GM23338 (cell line): Measurements from ENCODE around the gene RALY. TPM values are rescaled to one million over a fixed set of nuclear protein-coding genes. Genes with fewer than 3 reads are reported as not detected.
A peak's percentile ranks its signal among the peaks of the same experiment; 100 is the strongest.

Experiments
- ATAC-seq: fragments of 200-7000 bp; cut with Tn5 transposase; 3 replicates; pipeline ENCODE4 v1.9.1; 2020
- DNase-seq: peaks from one replicate; pipeline ENCODE4 v3.0.0-alpha.2; 2015; ENCODE audit warnings: low spot score
- H2AFZ ChIP-seq: fragments of 200-600 bp; sonication (generic); 2 replicates; pipeline ENCODE4 v1.8.0; 2016; ENCODE audit warnings: antibody characterized with exemption, mild to moderate bottlenecking, moderate library complexity
- H3F3A ChIP-seq: fragments of 200-600 bp; sonication (generic); replicated peaks from 2 replicates; pipeline ENCODE4 v1.8.0; 2017; ENCODE audit warnings: antibody characterized with exemption, mixed run types, low read depth
- H3K27ac ChIP-seq: fragments of 200-600 bp; sonication (generic); 2 replicates; pipeline ENCODE4 v1.6.1; 2016; ENCODE audit warnings: low read depth
- H3K27me3 ChIP-seq: fragments of 200-600 bp; sonication (generic); 2 replicates; pipeline ENCODE4 v1.8.0; 2016; ENCODE audit warnings: mild to moderate bottlenecking, mixed run types, moderate library complexity; ENCODE audit not compliant: insufficient read depth
- H3K36me3 ChIP-seq: fragments of 200-600 bp; sonication (generic); 2 replicates; pipeline ENCODE4 v1.8.0; 2016; ENCODE audit warnings: mild to moderate bottlenecking; ENCODE audit not compliant: insufficient read depth
- H3K4me1 ChIP-seq: fragments of 200-600 bp; sonication (generic); 2 replicates; pipeline ENCODE4 v1.8.0; 2016; ENCODE audit warnings: mild to moderate bottlenecking, moderate library complexity; ENCODE audit not compliant: insufficient read depth
- H3K4me2 ChIP-seq: fragments of 200-600 bp; sonication (generic); 2 replicates; pipeline ENCODE4 v1.7.1; 2017; ENCODE audit warnings: mixed run types
- H3K4me3 ChIP-seq: fragments of 200-600 bp; sonication (generic); 2 replicates; pipeline ENCODE4 v1.6.1; 2016; ENCODE audit warnings: mixed run types
- H3K79me2 ChIP-seq: fragments of 200-600 bp; sonication (generic); replicated peaks from 2 replicates; pipeline ENCODE4 v1.8.0; 2017; ENCODE audit warnings: mild to moderate bottlenecking; ENCODE audit not compliant: insufficient read depth
- H3K9me2 ChIP-seq: fragments of 200-600 bp; sonication (generic); 2 replicates; pipeline ENCODE4 v1.8.0; 2017; ENCODE audit not compliant: insufficient read depth
- H4K20me1 ChIP-seq: fragments of 200-600 bp; sonication (generic); replicated peaks from 2 replicates; pipeline ENCODE4 v1.8.0; 2017; ENCODE audit warnings: mild to moderate bottlenecking; ENCODE audit not compliant: insufficient read depth
- H3K27ac Mint-ChIP-seq: 2 replicates; pipeline ENCODE4 v1.8.0; 2020; ENCODE audit warnings: inconsistent platforms, mild to moderate bottlenecking, moderate library complexity, mixed read lengths
- H3K27me3 Mint-ChIP-seq: 3 replicates; pipeline ENCODE4 v1.8.0; 2022; ENCODE audit warnings: low read depth, mild to moderate bottlenecking, moderate library complexity, mixed read lengths, inconsistent platforms; ENCODE audit not compliant: insufficient read depth, poor library complexity
- H3K36me3 Mint-ChIP-seq: 3 replicates; pipeline ENCODE4 v1.8.0; 2021; ENCODE audit warnings: low read depth, mild to moderate bottlenecking, inconsistent platforms, moderate library complexity, mixed read lengths
- H3K4me1 Mint-ChIP-seq: 3 replicates; pipeline ENCODE4 v1.8.0; 2020; ENCODE audit warnings: mild to moderate bottlenecking, inconsistent platforms, mixed read lengths
- H3K4me3 Mint-ChIP-seq: 3 replicates; pipeline ENCODE4 v1.8.0; 2021; ENCODE audit warnings: moderate library complexity, mild to moderate bottlenecking, inconsistent platforms, mixed read lengths
- H3K9me3 Mint-ChIP-seq: 3 replicates; pipeline ENCODE4 v1.8.0; 2020; ENCODE audit warnings: moderate library complexity, mild to moderate bottlenecking, inconsistent platforms, mixed read lengths
- CREB1 ChIP-seq: fragments of 250-450 bp; sonication (Bioruptor Pico); IDR thresholded peaks from 2 replicates; pipeline ENCODE4 v1.5.0; 2020; ENCODE audit warnings: low read depth, mild to moderate bottlenecking, moderate library complexity
- EZH2 ChIP-seq: fragments of 200-600 bp; sonication (generic); IDR thresholded peaks from one replicate; pipeline ENCODE4 v1.8.0; 2017; ENCODE audit warnings: antibody characterized with exemption, mild to moderate bottlenecking, low read depth; ENCODE audit not compliant: unreplicated experiment
- NANOG ChIP-seq: IDR thresholded peaks from 2 replicates; pipeline ENCODE4 v1.6.1; 2016; ENCODE audit warnings: antibody characterized with exemption, borderline replicate concordance
- STAT1 ChIP-seq: IDR thresholded peaks from one replicate; pipeline ENCODE4 v1.6.1; 2016; ENCODE audit warnings: antibody characterized with exemption; ENCODE audit not compliant: unreplicated experiment
- ZNF114 ChIP-seq: fragments of 250-450 bp; sonication (Bioruptor Pico); IDR thresholded peaks from 2 replicates; pipeline ENCODE4 v1.5.0; 2020; ENCODE audit warnings: mild to moderate bottlenecking, moderate library complexity
- ZNF331 ChIP-seq: fragments of 250-450 bp; sonication (Bioruptor Pico); IDR thresholded peaks from 2 replicates; pipeline ENCODE4 v1.5.0; 2020; ENCODE audit warnings: low read depth, mild to moderate bottlenecking, moderate library complexity
- polyA plus RNA-seq: library from polyadenylated mRNA; unstranded; fragments of >200 nt; fragmentation: Nextera tagmentation; extraction: Ambion mirVana; gene quantifications from 2 replicates; pipeline ENCODE4 v1.2.1, GENCODE V29; 2016
- total RNA-seq: library from RNA; depleted of rRNA; stranded (reverse); fragments of >200 nt; shearing (Covaris generic); gene quantifications from 2 replicates; pipeline ENCODE4 v1.2.3, GENCODE V29; 2014
- TF ChIP-seq, protein P1 (sequence below): fragments of 250-450 bp; sonication (Bioruptor Pico); IDR thresholded peaks from 2 replicates; pipeline ENCODE4 v1.5.0; 2020; ENCODE audit warnings: mild to moderate bottlenecking, moderate library complexity
- TF ChIP-seq, protein P2 (sequence below): IDR thresholded peaks from 2 replicates; pipeline ENCODE4 v1.6.1; 2016; ENCODE audit warnings: antibody characterized with exemption
- TF ChIP-seq, protein P3 (sequence below), 2 experiments: fragments of 200-600 bp in 1 of 2; sonication (generic) in 1 of 2; conservative IDR thresholded peaks; 2 replicates each; pipeline versions ENCODE4 v1.5.1 to v1.6.1; 2016 to 2017; ENCODE audit warnings: antibody characterized with exemption in 2 of 2, low read depth in 2 of 2, mild to moderate bottlenecking in 2 of 2, moderate library complexity in 1 of 2
- TF ChIP-seq, protein P4 (sequence below): IDR thresholded peaks from one replicate; pipeline ENCODE4 v1.6.1; 2018; ENCODE audit warnings: antibody characterized with exemption; ENCODE audit not compliant: unreplicated experiment

The RALY gene
- total and polyA plus RNA-seq, 2 experiments from 2014 or later: 144 to 167 TPM

DNA sequence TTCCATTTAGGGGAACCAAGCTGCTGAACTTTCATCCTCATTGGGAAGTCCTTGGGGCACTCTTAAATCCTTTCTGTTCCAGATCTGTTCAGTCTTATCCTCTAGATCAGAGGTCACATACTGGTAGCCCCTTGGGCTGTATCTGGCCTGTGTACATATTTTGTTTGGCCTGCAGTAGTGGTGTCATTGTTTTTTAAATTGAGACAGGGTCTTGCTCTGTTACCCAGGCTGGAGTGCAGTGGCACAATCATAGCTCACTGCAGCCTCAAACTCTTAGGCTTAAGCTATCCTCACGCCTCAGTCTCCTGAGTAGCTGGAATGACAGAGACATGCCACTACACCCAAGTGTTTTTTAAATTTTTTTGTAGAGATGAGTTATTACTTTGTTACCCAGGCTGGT, 14.8 kb downstream of the RALY start:
- H3K4me3 Mint-ChIP-seq: no peak overlapping the region
- ATAC-seq (no peak), DNase-seq (no peak)
- Histone ChIP-seq H3K27ac (peak overlapping the region; percentile 26; the same call in 1 of the 2 replicates), H3K27me3 (no peaks in the 10 kb centered on the region), H3K9me2 (no peaks in the 10 kb centered on the region), H4K20me1 (peaks cover 35% of the 10 kb centered on the region; the same call in 1 of the 2 replicates), H3K79me2 (peaks cover 90% of the 10 kb centered on the region), H3K36me3 (no peaks in the 10 kb centered on the region), H3K4me1 (peaks cover 64% of the 10 kb centered on the region), H3K4me3 (no peak overlapping the region), H2AFZ (no peak overlapping the region), H3K4me2 (peak overlapping the region; percentile 18; the same call in 1 of the 2 replicates), H3F3A (0 out of 2 replicates have a peak, but pooled peaks cover 11% of the 10 kb centered on the region)
- H3K36me3 Mint-ChIP-seq: peaks cover 5% of the 10 kb centered on the region; the same call in 1 of the 3 replicates
- peak overlapping the region; percentile 53; the same call in 1 of the 2 replicates for H3K27ac Mint-ChIP-seq
- peaks cover 66% of the 10 kb centered on the region for H3K4me1 Mint-ChIP-seq
- no peaks in the 10 kb centered on the region; the same call in 2 of the 3 replicates for H3K9me3 Mint-ChIP-seq
- peaks cover 3% of the 10 kb centered on the region for H3K27me3 Mint-ChIP-seq
- TF ChIP-seq, protein P1, sequence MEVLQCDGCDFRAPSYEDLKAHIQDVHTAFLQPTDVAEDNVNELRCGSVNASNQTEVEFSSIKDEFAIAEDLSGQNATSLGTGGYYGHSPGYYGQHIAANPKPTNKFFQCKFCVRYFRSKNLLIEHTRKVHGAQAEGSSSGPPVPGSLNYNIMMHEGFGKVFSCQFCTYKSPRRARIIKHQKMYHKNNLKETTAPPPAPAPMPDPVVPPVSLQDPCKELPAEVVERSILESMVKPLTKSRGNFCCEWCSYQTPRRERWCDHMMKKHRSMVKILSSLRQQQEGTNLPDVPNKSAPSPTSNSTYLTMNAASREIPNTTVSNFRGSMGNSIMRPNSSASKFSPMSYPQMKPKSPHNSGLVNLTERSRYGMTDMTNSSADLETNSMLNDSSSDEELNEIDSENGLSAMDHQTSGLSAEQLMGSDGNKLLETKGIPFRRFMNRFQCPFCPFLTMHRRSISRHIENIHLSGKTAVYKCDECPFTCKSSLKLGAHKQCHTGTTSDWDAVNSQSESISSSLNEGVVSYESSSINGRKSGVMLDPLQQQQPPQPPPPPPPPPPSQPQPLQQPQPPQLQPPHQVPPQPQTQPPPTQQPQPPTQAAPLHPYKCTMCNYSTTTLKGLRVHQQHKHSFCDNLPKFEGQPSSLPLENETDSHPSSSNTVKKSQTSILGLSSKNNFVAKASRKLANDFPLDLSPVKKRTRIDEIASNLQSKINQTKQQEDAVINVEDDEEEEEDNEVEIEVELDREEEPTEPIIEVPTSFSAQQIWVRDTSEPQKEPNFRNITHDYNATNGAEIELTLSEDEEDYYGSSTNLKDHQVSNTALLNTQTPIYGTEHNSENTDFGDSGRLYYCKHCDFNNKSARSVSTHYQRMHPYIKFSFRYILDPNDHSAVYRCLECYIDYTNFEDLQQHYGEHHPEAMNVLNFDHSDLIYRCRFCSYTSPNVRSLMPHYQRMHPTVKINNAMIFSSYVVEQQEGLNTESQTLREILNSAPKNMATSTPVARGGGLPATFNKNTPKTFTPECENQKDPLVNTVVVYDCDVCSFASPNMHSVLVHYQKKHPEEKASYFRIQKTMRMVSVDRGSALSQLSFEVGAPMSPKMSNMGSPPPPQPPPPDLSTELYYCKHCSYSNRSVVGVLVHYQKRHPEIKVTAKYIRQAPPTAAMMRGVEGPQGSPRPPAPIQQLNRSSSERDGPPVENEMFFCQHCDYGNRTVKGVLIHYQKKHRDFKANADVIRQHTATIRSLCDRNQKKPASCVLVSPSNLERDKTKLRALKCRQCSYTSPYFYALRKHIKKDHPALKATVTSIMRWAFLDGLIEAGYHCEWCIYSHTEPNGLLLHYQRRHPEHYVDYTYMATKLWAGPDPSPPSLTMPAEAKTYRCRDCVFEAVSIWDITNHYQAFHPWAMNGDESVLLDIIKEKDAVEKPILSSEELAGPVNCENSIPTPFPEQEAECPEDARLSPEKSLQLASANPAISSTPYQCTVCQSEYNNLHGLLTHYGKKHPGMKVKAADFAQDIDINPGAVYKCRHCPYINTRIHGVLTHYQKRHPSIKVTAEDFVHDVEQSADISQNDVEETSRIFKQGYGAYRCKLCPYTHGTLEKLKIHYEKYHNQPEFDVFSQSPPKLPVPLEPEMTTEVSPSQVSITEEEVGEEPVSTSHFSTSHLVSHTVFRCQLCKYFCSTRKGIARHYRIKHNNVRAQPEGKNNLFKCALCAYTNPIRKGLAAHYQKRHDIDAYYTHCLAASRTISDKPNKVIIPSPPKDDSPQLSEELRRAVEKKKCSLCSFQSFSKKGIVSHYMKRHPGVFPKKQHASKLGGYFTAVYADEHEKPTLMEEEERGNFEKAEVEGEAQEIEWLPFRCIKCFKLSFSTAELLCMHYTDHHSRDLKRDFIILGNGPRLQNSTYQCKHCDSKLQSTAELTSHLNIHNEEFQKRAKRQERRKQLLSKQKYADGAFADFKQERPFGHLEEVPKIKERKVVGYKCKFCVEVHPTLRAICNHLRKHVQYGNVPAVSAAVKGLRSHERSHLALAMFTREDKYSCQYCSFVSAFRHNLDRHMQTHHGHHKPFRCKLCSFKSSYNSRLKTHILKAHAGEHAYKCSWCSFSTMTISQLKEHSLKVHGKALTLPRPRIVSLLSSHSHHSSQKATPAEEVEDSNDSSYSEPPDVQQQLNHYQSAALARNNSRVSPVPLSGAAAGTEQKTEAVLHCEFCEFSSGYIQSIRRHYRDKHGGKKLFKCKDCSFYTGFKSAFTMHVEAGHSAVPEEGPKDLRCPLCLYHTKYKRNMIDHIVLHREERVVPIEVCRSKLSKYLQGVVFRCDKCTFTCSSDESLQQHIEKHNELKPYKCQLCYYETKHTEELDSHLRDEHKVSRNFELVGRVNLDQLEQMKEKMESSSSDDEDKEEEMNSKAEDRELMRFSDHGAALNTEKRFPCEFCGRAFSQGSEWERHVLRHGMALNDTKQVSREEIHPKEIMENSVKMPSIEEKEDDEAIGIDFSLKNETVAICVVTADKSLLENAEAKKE (CRISPR knock-in tag): no peak
- TF ChIP-seq, protein P2, sequence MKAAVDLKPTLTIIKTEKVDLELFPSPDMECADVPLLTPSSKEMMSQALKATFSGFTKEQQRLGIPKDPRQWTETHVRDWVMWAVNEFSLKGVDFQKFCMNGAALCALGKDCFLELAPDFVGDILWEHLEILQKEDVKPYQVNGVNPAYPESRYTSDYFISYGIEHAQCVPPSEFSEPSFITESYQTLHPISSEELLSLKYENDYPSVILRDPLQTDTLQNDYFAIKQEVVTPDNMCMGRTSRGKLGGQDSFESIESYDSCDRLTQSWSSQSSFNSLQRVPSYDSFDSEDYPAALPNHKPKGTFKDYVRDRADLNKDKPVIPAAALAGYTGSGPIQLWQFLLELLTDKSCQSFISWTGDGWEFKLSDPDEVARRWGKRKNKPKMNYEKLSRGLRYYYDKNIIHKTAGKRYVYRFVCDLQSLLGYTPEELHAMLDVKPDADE: no peak
- TF ChIP-seq, protein P3, sequence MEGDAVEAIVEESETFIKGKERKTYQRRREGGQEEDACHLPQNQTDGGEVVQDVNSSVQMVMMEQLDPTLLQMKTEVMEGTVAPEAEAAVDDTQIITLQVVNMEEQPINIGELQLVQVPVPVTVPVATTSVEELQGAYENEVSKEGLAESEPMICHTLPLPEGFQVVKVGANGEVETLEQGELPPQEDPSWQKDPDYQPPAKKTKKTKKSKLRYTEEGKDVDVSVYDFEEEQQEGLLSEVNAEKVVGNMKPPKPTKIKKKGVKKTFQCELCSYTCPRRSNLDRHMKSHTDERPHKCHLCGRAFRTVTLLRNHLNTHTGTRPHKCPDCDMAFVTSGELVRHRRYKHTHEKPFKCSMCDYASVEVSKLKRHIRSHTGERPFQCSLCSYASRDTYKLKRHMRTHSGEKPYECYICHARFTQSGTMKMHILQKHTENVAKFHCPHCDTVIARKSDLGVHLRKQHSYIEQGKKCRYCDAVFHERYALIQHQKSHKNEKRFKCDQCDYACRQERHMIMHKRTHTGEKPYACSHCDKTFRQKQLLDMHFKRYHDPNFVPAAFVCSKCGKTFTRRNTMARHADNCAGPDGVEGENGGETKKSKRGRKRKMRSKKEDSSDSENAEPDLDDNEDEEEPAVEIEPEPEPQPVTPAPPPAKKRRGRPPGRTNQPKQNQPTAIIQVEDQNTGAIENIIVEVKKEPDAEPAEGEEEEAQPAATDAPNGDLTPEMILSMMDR (conservative IDR thresholded peaks at IDR 0.05; ENCODE audit: low read depth in 2 of 2): no peak
- TF ChIP-seq ZNF114 (CRISPR knock-in tag) (no peak), CREB1 (CRISPR knock-in tag) (no peak), EZH2 (no peak), NANOG (no peak), STAT1 (no peak), ZNF331 (no peak)
- TF ChIP-seq, protein P4, sequence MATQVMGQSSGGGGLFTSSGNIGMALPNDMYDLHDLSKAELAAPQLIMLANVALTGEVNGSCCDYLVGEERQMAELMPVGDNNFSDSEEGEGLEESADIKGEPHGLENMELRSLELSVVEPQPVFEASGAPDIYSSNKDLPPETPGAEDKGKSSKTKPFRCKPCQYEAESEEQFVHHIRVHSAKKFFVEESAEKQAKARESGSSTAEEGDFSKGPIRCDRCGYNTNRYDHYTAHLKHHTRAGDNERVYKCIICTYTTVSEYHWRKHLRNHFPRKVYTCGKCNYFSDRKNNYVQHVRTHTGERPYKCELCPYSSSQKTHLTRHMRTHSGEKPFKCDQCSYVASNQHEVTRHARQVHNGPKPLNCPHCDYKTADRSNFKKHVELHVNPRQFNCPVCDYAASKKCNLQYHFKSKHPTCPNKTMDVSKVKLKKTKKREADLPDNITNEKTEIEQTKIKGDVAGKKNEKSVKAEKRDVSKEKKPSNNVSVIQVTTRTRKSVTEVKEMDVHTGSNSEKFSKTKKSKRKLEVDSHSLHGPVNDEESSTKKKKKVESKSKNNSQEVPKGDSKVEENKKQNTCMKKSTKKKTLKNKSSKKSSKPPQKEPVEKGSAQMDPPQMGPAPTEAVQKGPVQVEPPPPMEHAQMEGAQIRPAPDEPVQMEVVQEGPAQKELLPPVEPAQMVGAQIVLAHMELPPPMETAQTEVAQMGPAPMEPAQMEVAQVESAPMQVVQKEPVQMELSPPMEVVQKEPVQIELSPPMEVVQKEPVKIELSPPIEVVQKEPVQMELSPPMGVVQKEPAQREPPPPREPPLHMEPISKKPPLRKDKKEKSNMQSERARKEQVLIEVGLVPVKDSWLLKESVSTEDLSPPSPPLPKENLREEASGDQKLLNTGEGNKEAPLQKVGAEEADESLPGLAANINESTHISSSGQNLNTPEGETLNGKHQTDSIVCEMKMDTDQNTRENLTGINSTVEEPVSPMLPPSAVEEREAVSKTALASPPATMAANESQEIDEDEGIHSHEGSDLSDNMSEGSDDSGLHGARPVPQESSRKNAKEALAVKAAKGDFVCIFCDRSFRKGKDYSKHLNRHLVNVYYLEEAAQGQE: no peak
